Measurements from ENCODE around the gene HTD2. TPM values are rescaled to one million over a fixed set of nuclear protein-coding genes. Genes with fewer than 3 reads are reported as not detected.
"Not testable (repeated sequence)": the region's sequence is repeated elsewhere in the genome, so short reads cannot be mapped to it uniquely, and the experiment has no call there.

HTD2 gene
- polyA plus RNA-seq, 2 of the 4 experiments (the other 2 are of a cell fraction) = 4.6 to 8.4 TPM

DNA sequence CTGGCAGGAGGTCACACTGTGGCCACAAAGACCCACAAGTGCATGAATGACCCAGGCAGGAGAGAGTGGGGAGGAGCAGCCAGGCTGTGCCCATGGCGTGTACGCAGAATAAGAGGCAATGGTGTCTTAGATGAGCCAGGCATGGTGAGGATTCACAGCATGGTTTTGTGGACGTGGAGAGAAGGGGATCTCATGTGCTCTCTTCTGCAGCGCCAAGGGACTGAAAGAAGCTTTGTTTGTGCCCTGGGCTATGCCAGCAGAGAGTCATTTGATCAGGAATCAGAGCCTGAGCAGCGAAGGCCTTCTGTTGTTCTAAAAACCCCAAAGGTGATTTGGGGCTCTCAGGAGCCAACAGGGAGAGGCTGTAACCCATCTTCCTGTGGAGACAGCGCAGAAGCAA, 19.0 kb upstream of the HTD2 start:
- Histone ChIP-seq H3K4me3 (no peak overlapping the region), H3K9me3 (no peaks in the 10 kb centered on the region), H3K4me1 (no peaks in the 10 kb centered on the region), H3K4me2 (no peak overlapping the region), H3K27ac (no peak overlapping the region)
- DNase-seq (ENCODE audit: low read depth in 1 of 2, low spot score in 1 of 2) (no peak), ATAC-seq (no peak), FAIRE-seq (no peak)
- POLR2A ChIA-PET = no interaction called here
- CTCF ChIA-PET = interaction anchor here (1.1 to 1.8 kb wide), 3 partner anchors 13 to 99 kb away, joined by 3 to 5 read pairs (median 3); no protein-coding TSS in a partner anchor
- no peak for TF ChIP-seq EP300 (IDR thresholded peaks at IDR 0.05)
- TF ChIP-seq, protein P1, sequence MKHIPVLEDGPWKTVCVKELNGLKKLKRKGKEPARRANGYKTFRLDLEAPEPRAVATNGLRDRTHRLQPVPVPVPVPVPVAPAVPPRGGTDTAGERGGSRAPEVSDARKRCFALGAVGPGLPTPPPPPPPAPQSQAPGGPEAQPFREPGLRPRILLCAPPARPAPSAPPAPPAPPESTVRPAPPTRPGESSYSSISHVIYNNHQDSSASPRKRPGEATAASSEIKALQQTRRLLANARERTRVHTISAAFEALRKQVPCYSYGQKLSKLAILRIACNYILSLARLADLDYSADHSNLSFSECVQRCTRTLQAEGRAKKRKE (CRISPR knock-in tag; IDR thresholded peaks at IDR 0.05; ENCODE audit: low read depth) = no peak
- WGBS (ENCODE audit: missing lambda C conversion rate) = 91% methylated on average over 5 of the region's 6 CpGs

DNA sequence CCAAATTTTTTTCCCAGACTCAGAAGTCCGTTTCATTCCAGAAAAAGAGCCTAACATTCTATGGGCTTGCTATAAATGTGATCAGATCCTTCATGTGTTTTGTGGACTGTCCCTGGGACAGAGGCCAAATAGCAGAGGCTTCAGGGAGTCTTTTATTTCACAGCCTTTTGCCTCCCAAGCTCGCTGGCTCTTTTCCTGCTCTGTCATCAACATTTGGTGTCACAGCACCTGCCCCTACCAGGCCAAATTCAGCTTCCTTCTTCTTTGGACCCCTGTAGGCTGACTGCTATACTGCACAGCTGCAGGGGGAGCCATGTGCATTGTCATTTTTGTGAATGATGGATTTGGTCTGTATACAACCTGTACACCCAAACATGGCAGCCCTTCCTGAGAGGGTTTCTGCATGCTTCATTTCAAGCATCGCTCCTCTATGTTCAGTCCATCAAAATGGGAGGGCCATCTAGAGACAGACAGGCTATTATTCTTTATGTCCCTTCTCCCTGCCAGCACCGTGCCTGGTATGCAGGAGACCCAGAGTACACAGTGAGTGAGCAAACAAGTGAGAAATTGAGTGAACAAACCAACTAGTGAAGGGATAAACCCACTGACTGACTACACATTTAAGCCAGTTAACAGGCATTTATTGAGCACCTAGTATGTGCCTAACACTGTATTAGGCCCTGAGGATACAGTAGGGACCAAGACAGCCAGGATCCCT, 18.1 kb upstream of the HTD2 start:
- TF ChIP-seq MYC (IDR thresholded peaks at IDR 0.05; ENCODE audit: borderline replicate concordance, low read length) (no peak), POLR2A (IDR thresholded peaks at IDR 0.05; ENCODE audit: low read length) (no peak), HOXB13 (CRISPR knock-in tag; IDR thresholded peaks at IDR 0.05; ENCODE audit: low read depth) (no peak), FOSL2 (IDR thresholded peaks at IDR 0.05) (no peak), FOSL2 (CRISPR knock-in tag; IDR thresholded peaks at IDR 0.05) (no peak), CHD4 (IDR thresholded peaks at IDR 0.05; ENCODE audit: borderline replicate concordance) (no peak), BHLHE40 (IDR thresholded peaks at IDR 0.05; ENCODE audit: low read depth, low read length) (no peak), RARB (CRISPR knock-in tag; IDR thresholded peaks at IDR 0.05) (no peak), ZC3H11A (IDR thresholded peaks at IDR 0.05) (no peak), TP53 (CRISPR knock-in tag; IDR thresholded peaks at IDR 0.05) (no peak), MAFK (IDR thresholded peaks at IDR 0.05; ENCODE audit: partially characterized antibody) (no peak), HEYL (CRISPR knock-in tag; IDR thresholded peaks at IDR 0.05) (no peak), ZSCAN20 (CRISPR knock-in tag; IDR thresholded peaks at IDR 0.05) (no peak)
- TF ChIP-seq, protein P2, sequence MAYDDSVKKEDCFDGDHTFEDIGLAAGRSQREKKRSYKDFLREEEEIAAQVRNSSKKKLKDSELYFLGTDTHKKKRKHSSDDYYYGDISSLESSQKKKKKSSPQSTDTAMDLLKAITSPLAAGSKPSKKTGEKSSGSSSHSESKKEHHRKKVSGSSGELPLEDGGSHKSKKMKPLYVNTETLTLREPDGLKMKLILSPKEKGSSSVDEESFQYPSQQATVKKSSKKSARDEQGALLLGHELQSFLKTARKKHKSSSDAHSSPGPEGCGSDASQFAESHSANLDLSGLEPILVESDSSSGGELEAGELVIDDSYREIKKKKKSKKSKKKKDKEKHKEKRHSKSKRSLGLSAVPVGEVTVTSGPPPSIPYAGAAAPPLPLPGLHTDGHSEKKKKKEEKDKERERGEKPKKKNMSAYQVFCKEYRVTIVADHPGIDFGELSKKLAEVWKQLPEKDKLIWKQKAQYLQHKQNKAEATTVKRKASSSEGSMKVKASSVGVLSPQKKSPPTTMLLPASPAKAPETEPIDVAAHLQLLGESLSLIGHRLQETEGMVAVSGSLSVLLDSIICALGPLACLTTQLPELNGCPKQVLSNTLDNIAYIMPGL (CRISPR knock-in tag; IDR thresholded peaks at IDR 0.05; ENCODE audit: borderline replicate concordance) = no peak
- TF ChIP-seq, protein P3, sequence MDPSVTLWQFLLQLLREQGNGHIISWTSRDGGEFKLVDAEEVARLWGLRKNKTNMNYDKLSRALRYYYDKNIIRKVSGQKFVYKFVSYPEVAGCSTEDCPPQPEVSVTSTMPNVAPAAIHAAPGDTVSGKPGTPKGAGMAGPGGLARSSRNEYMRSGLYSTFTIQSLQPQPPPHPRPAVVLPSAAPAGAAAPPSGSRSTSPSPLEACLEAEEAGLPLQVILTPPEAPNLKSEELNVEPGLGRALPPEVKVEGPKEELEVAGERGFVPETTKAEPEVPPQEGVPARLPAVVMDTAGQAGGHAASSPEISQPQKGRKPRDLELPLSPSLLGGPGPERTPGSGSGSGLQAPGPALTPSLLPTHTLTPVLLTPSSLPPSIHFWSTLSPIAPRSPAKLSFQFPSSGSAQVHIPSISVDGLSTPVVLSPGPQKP (IDR thresholded peaks at IDR 0.05; ENCODE audit: low read depth, low read length) = no peak
- TF ChIP-seq, protein P4, sequence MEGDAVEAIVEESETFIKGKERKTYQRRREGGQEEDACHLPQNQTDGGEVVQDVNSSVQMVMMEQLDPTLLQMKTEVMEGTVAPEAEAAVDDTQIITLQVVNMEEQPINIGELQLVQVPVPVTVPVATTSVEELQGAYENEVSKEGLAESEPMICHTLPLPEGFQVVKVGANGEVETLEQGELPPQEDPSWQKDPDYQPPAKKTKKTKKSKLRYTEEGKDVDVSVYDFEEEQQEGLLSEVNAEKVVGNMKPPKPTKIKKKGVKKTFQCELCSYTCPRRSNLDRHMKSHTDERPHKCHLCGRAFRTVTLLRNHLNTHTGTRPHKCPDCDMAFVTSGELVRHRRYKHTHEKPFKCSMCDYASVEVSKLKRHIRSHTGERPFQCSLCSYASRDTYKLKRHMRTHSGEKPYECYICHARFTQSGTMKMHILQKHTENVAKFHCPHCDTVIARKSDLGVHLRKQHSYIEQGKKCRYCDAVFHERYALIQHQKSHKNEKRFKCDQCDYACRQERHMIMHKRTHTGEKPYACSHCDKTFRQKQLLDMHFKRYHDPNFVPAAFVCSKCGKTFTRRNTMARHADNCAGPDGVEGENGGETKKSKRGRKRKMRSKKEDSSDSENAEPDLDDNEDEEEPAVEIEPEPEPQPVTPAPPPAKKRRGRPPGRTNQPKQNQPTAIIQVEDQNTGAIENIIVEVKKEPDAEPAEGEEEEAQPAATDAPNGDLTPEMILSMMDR (IDR thresholded peaks at IDR 0.05) = no peak
- TF ChIP-seq, protein P5, sequence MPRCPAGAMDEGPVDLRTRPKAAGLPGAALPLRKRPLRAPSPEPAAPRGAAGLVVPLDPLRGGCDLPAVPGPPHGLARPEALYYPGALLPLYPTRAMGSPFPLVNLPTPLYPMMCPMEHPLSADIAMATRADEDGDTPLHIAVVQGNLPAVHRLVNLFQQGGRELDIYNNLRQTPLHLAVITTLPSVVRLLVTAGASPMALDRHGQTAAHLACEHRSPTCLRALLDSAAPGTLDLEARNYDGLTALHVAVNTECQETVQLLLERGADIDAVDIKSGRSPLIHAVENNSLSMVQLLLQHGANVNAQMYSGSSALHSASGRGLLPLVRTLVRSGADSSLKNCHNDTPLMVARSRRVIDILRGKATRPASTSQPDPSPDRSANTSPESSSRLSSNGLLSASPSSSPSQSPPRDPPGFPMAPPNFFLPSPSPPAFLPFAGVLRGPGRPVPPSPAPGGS (IDR thresholded peaks at IDR 0.05) = no peak
- Histone ChIP-seq H3K27ac (no peak overlapping the region), H3K9me3 (no peaks in the 10 kb centered on the region), H3K4me3 (no peak overlapping the region), H3K4me1 (no peaks in the 10 kb centered on the region), H3K4me2 (no peak overlapping the region)
- ChIA-PET CTCF (interaction anchor here (1.1 kb wide), 1 partner anchor 19 kb away, joined by 3 read pairs; no protein-coding TSS in a partner anchor), POLR2A (no interaction called here)
- WGBS (ENCODE audit: missing lambda C conversion rate) = 78% methylated on average over 4 of the region's 4 CpGs
- ATAC-seq (peak; percentile 70 to 80; a peak in 4 of 6 replicates), FAIRE-seq (no peak), DNase-seq (ENCODE audit: low read depth in 1 of 2, low spot score in 1 of 2) (peak in 1 of 2 experiments; percentile 6)

DNA sequence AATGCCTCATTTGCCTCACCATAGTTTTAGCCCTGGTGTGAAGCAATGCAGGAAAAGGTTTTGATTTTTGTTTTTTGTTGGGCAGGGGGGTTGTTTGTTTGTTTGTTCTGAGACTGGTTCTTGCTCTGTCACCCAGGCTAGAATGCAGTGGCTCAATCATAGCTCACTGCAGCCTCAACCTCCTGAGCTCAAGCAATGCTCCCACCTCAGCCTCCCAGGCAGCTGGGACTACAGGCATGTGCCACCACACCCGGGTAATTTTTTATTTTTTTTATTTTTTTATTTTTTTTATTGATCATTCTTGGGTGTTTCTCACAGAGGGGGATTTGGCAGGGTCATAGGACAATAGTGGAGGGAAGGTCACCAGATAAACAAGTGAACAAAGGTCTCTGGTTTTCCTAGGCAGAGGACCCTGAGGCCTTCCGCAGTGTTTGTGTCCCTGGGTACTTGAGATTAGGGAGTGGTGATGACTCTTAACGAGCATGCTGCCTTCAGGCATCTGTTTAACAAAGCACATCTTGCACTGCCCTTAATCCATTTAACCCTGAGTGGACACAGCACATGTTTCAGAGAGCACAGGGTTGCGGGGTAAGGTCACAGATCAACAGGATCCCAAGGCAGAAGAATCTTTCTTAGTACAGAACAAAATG, 17.2 kb upstream of the HTD2 start:
- CTCF ChIA-PET; H3K4me3 ChIP-seq; H3K4me1 ChIP-seq; POLR2A ChIA-PET; H3K27ac ChIP-seq; DNase-seq (ENCODE audit: low read depth in 1 of 2, low spot score in 1 of 2); H3K4me2 ChIP-seq; FAIRE-seq; ATAC-seq; H3K9me3 ChIP-seq: not testable (repeated sequence)
- 72% methylated on average over 4 of the region's 4 CpGs for WGBS (ENCODE audit: missing lambda C conversion rate)

DNA sequence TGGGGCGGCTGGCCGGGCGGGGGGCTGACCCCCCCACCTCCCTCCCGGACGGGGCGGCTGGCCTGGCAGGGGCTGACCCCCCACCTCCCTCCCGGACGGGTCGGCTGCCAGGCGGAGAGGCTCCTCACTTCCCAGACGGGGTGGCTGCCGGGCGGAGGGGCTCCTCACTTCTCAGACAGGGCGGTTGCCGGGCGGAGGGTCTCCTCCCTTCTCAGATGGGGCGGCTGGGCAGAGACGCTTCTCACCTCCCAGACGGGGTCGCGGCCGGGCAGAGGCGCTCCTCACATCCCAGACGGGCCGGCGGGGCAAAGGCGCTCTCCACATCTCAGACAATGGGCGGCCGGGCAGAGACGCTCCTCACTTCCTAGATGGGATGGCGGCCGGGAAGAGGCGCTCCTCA, 15.9 kb upstream of the HTD2 start:
- H3K4me3 ChIP-seq; DNase-seq (ENCODE audit: low read depth in 1 of 2, low spot score in 1 of 2); ATAC-seq; FAIRE-seq; POLR2A ChIA-PET; H3K4me2 ChIP-seq; H3K4me1 ChIP-seq; H3K27ac ChIP-seq; CTCF ChIA-PET; H3K9me3 ChIP-seq: not testable (repeated sequence)
- WGBS (ENCODE audit: missing lambda C conversion rate) = 100% methylated on average over 11 of the region's 33 CpGs

Data from A549 (cell line).